22Rv1 (cell line): ENCODE results near the gene SYNPR.

Experiments
- CTCF ChIP-seq: fragments of 450-650 bp; IDR thresholded peaks from 2 replicates; pipeline ENCODE4 v1.5.1; 2017; ENCODE audit warnings: mild to moderate bottlenecking
- ZFX ChIP-seq: fragments of 450-650 bp; IDR thresholded peaks from 2 replicates; pipeline ENCODE4 v1.6.1; 2017; ENCODE audit warnings: antibody characterized with exemption, borderline replicate concordance

- TF ChIP-seq CTCF (no peak), ZFX (no peak)
Observed at GRCh38 chr3:63528325-63529000, 250.4 kb downstream of the SYNPR start.
